IPS-20b (cell line): ENCODE results near the gene FAM193B.
A peak's percentile ranks its signal among the peaks of the same experiment; 100 is the strongest.

Experiments
- H3K27ac ChIP-seq: one replicate; pipeline ENCODE4 v1.5.1; 2013; ENCODE audit warnings: low read length
- H3K27me3 ChIP-seq: 2 replicates; pipeline ENCODE4 v1.6.1; 2013; ENCODE audit warnings: mild to moderate bottlenecking, low read length, inconsistent platforms; ENCODE audit not compliant: insufficient read depth
- H3K36me3 ChIP-seq: 2 replicates; pipeline ENCODE4 v1.6.1; 2013; ENCODE audit warnings: low read depth, mild to moderate bottlenecking, inconsistent platforms, low read length, moderate library complexity; ENCODE audit not compliant: insufficient read depth
- H3K4me1 ChIP-seq: 2 replicates; pipeline ENCODE4 v1.6.1; 2013; ENCODE audit warnings: mild to moderate bottlenecking, control low read depth, inconsistent platforms, low read length, moderate library complexity; ENCODE audit not compliant: insufficient read depth
- H3K4me3 ChIP-seq: 2 replicates; pipeline ENCODE4 v1.5.1; 2013; ENCODE audit warnings: mild to moderate bottlenecking, low read length, inconsistent platforms
- H3K9ac ChIP-seq: 2 replicates; pipeline ENCODE4 v1.6.1; 2013; ENCODE audit warnings: low read depth, mild to moderate bottlenecking, inconsistent platforms, low read length, moderate library complexity
- H3K9me3 ChIP-seq: 2 replicates; pipeline ENCODE4 v1.6.1; 2013; ENCODE audit warnings: mild to moderate bottlenecking, low read depth, low read length, inconsistent platforms; ENCODE audit not compliant: insufficient read depth

The FAM193B gene

GRCh38 chr5:177554474-177555111 lies at the start of gene FAM193B:
TSS of gene FAM193B (minus strand) at chr5:177554563. CDS start at chr5:177554458, 105 bp downstream.
- no peak within 1 kb of the TSS for H3K27ac ChIP-seq

GRCh38 chr5:177604116-177604521 lies 49.8 kb upstream of the FAM193B start:
- 0 out of 2 replicates have a peak, but pooled peaks cover 9% of the 10 kb centered on the region for H3K36me3 ChIP-seq
- no peak overlapping the region for H3K9ac ChIP-seq
- peaks cover 4% of the 10 kb centered on the region; the same call in 1 of the 2 replicates for H3K4me1 ChIP-seq
- H3K4me3 ChIP-seq: no peak overlapping the region
- peaks cover 10% of the 10 kb centered on the region for H3K27me3 ChIP-seq
- no peaks in the 10 kb centered on the region for H3K9me3 ChIP-seq
- no peak overlapping the region for H3K27ac ChIP-seq

More at GRCh38 chr5:177554474-177555111, at the start of gene FAM193B:
- H3K4me1 ChIP-seq: peaks cover 7% of the 10 kb centered on the region; the same call in 1 of the 2 replicates
- peaks cover 31% of the 10 kb centered on the region for H3K36me3 ChIP-seq
- H3K27me3 ChIP-seq: no peaks in the 10 kb centered on the region
- peak within 1 kb of the TSS; percentile 77 for H3K9ac ChIP-seq
- H3K9me3 ChIP-seq: no peaks in the 10 kb centered on the region
- H3K4me3 ChIP-seq: peak within 1 kb of the TSS; percentile 75

- no peak overlapping the region; the same call in 1 of the 2 replicates for H3K9ac ChIP-seq
- H3K4me3 ChIP-seq: no peak overlapping the region
- no peak overlapping the region for H3K27ac ChIP-seq
- H3K27me3 ChIP-seq: peaks cover 14% of the 10 kb centered on the region
- H3K9me3 ChIP-seq: no peaks in the 10 kb centered on the region
- H3K36me3 ChIP-seq: 0 out of 2 replicates have a peak, but pooled peaks cover 9% of the 10 kb centered on the region
- peaks cover 4% of the 10 kb centered on the region; the same call in 1 of the 2 replicates for H3K4me1 ChIP-seq
Measured at GRCh38 chr5:177603631-177604030, 49.3 kb upstream of the FAM193B start.

GRCh38 chr5:177602458-177602830 lies 48.1 kb upstream of the FAM193B start:
- H3K27me3 ChIP-seq: peaks cover 17% of the 10 kb centered on the region
- no peaks in the 10 kb centered on the region for H3K4me1 ChIP-seq
- H3K27ac ChIP-seq: no peak overlapping the region
- H3K4me3 ChIP-seq: no peak overlapping the region
- no peak overlapping the region for H3K9ac ChIP-seq
- 0 out of 2 replicates have a peak, but pooled peaks cover 9% of the 10 kb centered on the region for H3K36me3 ChIP-seq
- H3K9me3 ChIP-seq: no peaks in the 10 kb centered on the region

GRCh38 chr5:177601577-177602457 lies 47.5 kb upstream of the FAM193B start:
- Histone ChIP-seq H3K27me3 (peaks cover 17% of the 10 kb centered on the region), H3K9ac (no peak overlapping the region), H3K4me1 (no peaks in the 10 kb centered on the region), H3K36me3 (0 out of 2 replicates have a peak, but pooled peaks cover 9% of the 10 kb centered on the region), H3K27ac (no peak overlapping the region), H3K9me3 (no peaks in the 10 kb centered on the region), H3K4me3 (no peak overlapping the region)

GRCh38 chr5:177601126-177601525 lies 46.8 kb upstream of the FAM193B start:
- H3K27me3 ChIP-seq: peaks cover 17% of the 10 kb centered on the region
- H3K9ac ChIP-seq: no peak overlapping the region

GRCh38 chr5:177600508-177601018 lies 46.2 kb upstream of the FAM193B start:
- Histone ChIP-seq H3K4me3 (peak overlapping the region; percentile 92), H3K27me3 (peaks cover 17% of the 10 kb centered on the region), H3K27ac (no peak overlapping the region), H3K9me3 (no peaks in the 10 kb centered on the region), H3K9ac (peak overlapping the region; percentile 89), H3K4me1 (no peaks in the 10 kb centered on the region), H3K36me3 (peaks cover 18% of the 10 kb centered on the region)

More at GRCh38 chr5:177601126-177601525, 46.8 kb upstream of the FAM193B start:
- Histone ChIP-seq H3K4me1 (no peaks in the 10 kb centered on the region), H3K9me3 (no peaks in the 10 kb centered on the region), H3K27ac (no peak overlapping the region), H3K36me3 (peaks cover 16% of the 10 kb centered on the region), H3K4me3 (peak overlapping the region; percentile 92)

GRCh38 chr5:177599731-177600507 lies 45.6 kb upstream of the FAM193B start, which contains the start of gene B4GALT7:
TSS of gene B4GALT7 (plus strand) at chr5:177600132. CDS start at chr5:177600211, 79 bp downstream.
- Histone ChIP-seq H3K9ac (peak within 1 kb of the TSS; percentile 89), H3K27me3 (peaks cover 17% of the 10 kb centered on the region), H3K27ac (no peak within 1 kb of the TSS), H3K36me3 (peaks cover 19% of the 10 kb centered on the region), H3K4me3 (peak within 1 kb of the TSS; percentile 92), H3K4me1 (no peaks in the 10 kb centered on the region), H3K9me3 (no peaks in the 10 kb centered on the region)

GRCh38 chr5:177598477-177598876 lies 44.1 kb upstream of the FAM193B start:
- Histone ChIP-seq H3K4me1 (no peaks in the 10 kb centered on the region), H3K9ac (no peak overlapping the region), H3K4me3 (no peak overlapping the region), H3K36me3 (peaks cover 33% of the 10 kb centered on the region), H3K9me3 (no peaks in the 10 kb centered on the region), H3K27me3 (peaks cover 17% of the 10 kb centered on the region), H3K27ac (no peak overlapping the region)

- Histone ChIP-seq H3K27me3 (peaks cover 17% of the 10 kb centered on the region), H3K9me3 (no peaks in the 10 kb centered on the region), H3K36me3 (peaks cover 37% of the 10 kb centered on the region), H3K27ac (no peak overlapping the region), H3K9ac (no peak overlapping the region), H3K4me3 (no peak overlapping the region), H3K4me1 (no peaks in the 10 kb centered on the region)
Measured at GRCh38 chr5:177596775-177597238, 42.4 kb upstream of the FAM193B start.
